AG10803 (cell line): ENCODE measurements around the gene COL5A3.

Source experiments
- DNase-seq: peaks from one replicate; pipeline ENCODE4 v3.0.0; 2010; ENCODE audit warnings: low read depth
- H3K4me3 ChIP-seq: 2 replicates; pipeline ENCODE4 v1.5.1; 2011; ENCODE audit warnings: mild to moderate bottlenecking, low read length, control low read depth
- CTCF ChIP-seq: conservative IDR thresholded peaks from 2 replicates; pipeline ENCODE4 v1.5.1; 2011; ENCODE audit warnings: mild to moderate bottlenecking, low read length, control low read depth, inconsistent platforms

The COL5A3 gene

GRCh38 chr19:9971166-9971897, 39.0 kb downstream of the COL5A3 start:
- no peak for DNase-seq
- TF ChIP-seq CTCF: no peak
- H3K4me3 ChIP-seq: no peak overlapping the region

GRCh38 chr19:9970481-9970880, 39.8 kb downstream of the COL5A3 start:
- H3K4me3 ChIP-seq: no peak overlapping the region
- no peak for DNase-seq
- TF ChIP-seq CTCF: no peak

GRCh38 chr19:9969688-9969975, 40.7 kb downstream of the COL5A3 start:
- no peak for DNase-seq
- no peak for TF ChIP-seq CTCF
- no peak overlapping the region for H3K4me3 ChIP-seq

- H3K4me3 ChIP-seq: no peak overlapping the region
- DNase-seq: no peak
- no peak for TF ChIP-seq CTCF
Measured at GRCh38 chr19:9968820-9969687, 41.2 kb downstream of the COL5A3 start.

GRCh38 chr19:9967326-9967725, 43.0 kb downstream of the COL5A3 start:
- no peak for TF ChIP-seq CTCF
- H3K4me3 ChIP-seq: no peak overlapping the region
- no peak for DNase-seq

GRCh38 chr19:9966448-9966847, 43.9 kb downstream of the COL5A3 start:
- H3K4me3 ChIP-seq: no peak overlapping the region
- TF ChIP-seq CTCF: no peak
- no peak for DNase-seq

GRCh38 chr19:9966024-9966423, 44.3 kb downstream of the COL5A3 start:
- no peak for TF ChIP-seq CTCF
- DNase-seq: no peak
- H3K4me3 ChIP-seq: no peak overlapping the region
